SU-DHL-6 (cell line): Measurements from ENCODE around the gene LINGO1.

ENCODE experiments used
- CTCF ChIP-seq: fragments of 200-600 bp; sonication (generic); IDR thresholded peaks from one replicate; pipeline ENCODE4 v1.5.1; 2017; ENCODE audit warnings: antibody characterized with exemption, mild to moderate bottlenecking, low read length, moderate library complexity; ENCODE audit not compliant: insufficient read depth, poor library complexity, severe bottlenecking
- EZH2phosphoT487 ChIP-seq: fragments of 200-600 bp; sonication (generic), shearing (Covaris generic); conservative IDR thresholded peaks from 2 replicates; pipeline ENCODE4 v1.6.1; 2018; ENCODE audit warnings: mild to moderate bottlenecking, antibody characterized with exemption, low read length, moderate library complexity, mixed read lengths

GRCh38 chr15:77599899-77600298, 32.8 kb downstream of the LINGO1 start:
- no peak for TF ChIP-seq CTCF
- no peak for TF ChIP-seq EZH2phosphoT487
